GM19467 (cell line): ENCODE data around the gene RBM26.
A peak's percentile ranks its signal among the peaks of the same experiment; 100 is the strongest.

ENCODE experiments used
- ATAC-seq: cut with Tn5 transposase; IDR thresholded peaks from one replicate; pipeline ENCODE4 v1.9.1; 2021; ENCODE audit warnings: mild to moderate bottlenecking, moderate library complexity; ENCODE audit not compliant: unreplicated experiment

Gene RBM26

GRCh38 chr13:79340490-79340889 is 65.6 kb downstream of the RBM26 start:
- no peak for ATAC-seq

GRCh38 chr13:79338343-79338742 is 67.7 kb downstream of the RBM26 start:
- no peak for ATAC-seq

- no peak for ATAC-seq
Measured at GRCh38 chr13:79336966-79337365, 69.1 kb downstream of the RBM26 start.

- no peak for ATAC-seq
Measured at GRCh38 chr13:79328510-79328909, 77.5 kb downstream of the RBM26 start.

- ATAC-seq, result no peak
Measured at GRCh38 chr13:79320433-79320832, 85.6 kb downstream of the RBM26 start.

- no peak for ATAC-seq
Measured at GRCh38 chr13:79318664-79319063, 87.4 kb downstream of the RBM26 start.

GRCh38 chr13:79317856-79318255 is 88.2 kb downstream of the RBM26 start:
- no peak for ATAC-seq

- ATAC-seq, result no peak
Measured at GRCh38 chr13:79314652-79315051, 91.4 kb downstream of the RBM26 start.

- ATAC-seq, result no peak
Measured at GRCh38 chr13:79312340-79312855, 93.7 kb downstream of the RBM26 start.

GRCh38 chr13:79311386-79311785 is 94.7 kb downstream of the RBM26 start:
- ATAC-seq, result no peak

GRCh38 chr13:79309690-79310089 is 96.4 kb downstream of the RBM26 start:
- no peak for ATAC-seq

- peak; percentile 41 for ATAC-seq
Measured at GRCh38 chr13:79307866-79308298, 98.2 kb downstream of the RBM26 start.

- peak; percentile 25 for ATAC-seq
Measured at GRCh38 chr13:79307433-79307861, 98.6 kb downstream of the RBM26 start.

GRCh38 chr13:79306650-79307049 is 99.4 kb downstream of the RBM26 start:
- ATAC-seq, result no peak

- no peak for ATAC-seq
Measured at GRCh38 chr13:79297128-79297527, 108.9 kb downstream of the RBM26 start.

GRCh38 chr13:79295906-79296706 is 109.9 kb downstream of the RBM26 start:
- no peak for ATAC-seq

- ATAC-seq, result no peak
Measured at GRCh38 chr13:79290595-79291244, 115.3 kb downstream of the RBM26 start.

- ATAC-seq, result no peak
Measured at GRCh38 chr13:79289571-79289970, 116.5 kb downstream of the RBM26 start.

- no peak for ATAC-seq
Measured at GRCh38 chr13:79287939-79288795, 117.9 kb downstream of the RBM26 start.

GRCh38 chr13:79285159-79285558 is 120.9 kb downstream of the RBM26 start:
- ATAC-seq, result no peak

- no peak for ATAC-seq
Measured at GRCh38 chr13:79283742-79284141, 122.3 kb downstream of the RBM26 start.
